ENCODE measurements around the gene COG1.
A peak's percentile ranks its signal among the peaks of the same experiment; 100 is the strongest.
"Not testable (repeated sequence)": the region's sequence is repeated elsewhere in the genome, so short reads cannot be mapped to it uniquely, and the experiment has no call there.

Gene COG1

GRCh38 chr17:73192894-73193701 is at the start of gene COG1:
Gene COG1 (plus strand): TSS chr17:73193055. CDS start chr17:73193070, 15 bp downstream.
- peak; percentile 89 for DNase-seq (ENCODE audit: low spot score)

- not testable (repeated sequence) for DNase-seq (ENCODE audit: low spot score)
Observed at GRCh38 chr17:73144209-73144608, 48.6 kb upstream of the COG1 start.

GRCh38 chr17:73145641-73146040 is 47.2 kb upstream of the COG1 start:
- DNase-seq (ENCODE audit: low spot score) = no peak

- DNase-seq (ENCODE audit: low spot score) = not testable (repeated sequence)
Observed at GRCh38 chr17:73147791-73148190, 45.1 kb upstream of the COG1 start.

- DNase-seq (ENCODE audit: low spot score) = no peak
Observed at GRCh38 chr17:73148540-73149334, 44.1 kb upstream of the COG1 start.

- DNase-seq (ENCODE audit: low spot score) = not testable (repeated sequence)
Observed at GRCh38 chr17:73150622-73151300, 42.1 kb upstream of the COG1 start.

- no peak for DNase-seq (ENCODE audit: low spot score)
Observed at GRCh38 chr17:73151916-73152632, 40.8 kb upstream of the COG1 start.

- no peak for DNase-seq (ENCODE audit: low spot score)
Observed at GRCh38 chr17:73155410-73156165, 37.3 kb upstream of the COG1 start.

- peak; percentile 55 for DNase-seq (ENCODE audit: low spot score)
Observed at GRCh38 chr17:73156166-73156840, 36.6 kb upstream of the COG1 start.

- DNase-seq (ENCODE audit: low spot score) = no peak
Observed at GRCh38 chr17:73156887-73157520, 35.9 kb upstream of the COG1 start.

GRCh38 chr17:73157521-73157890 is 35.3 kb upstream of the COG1 start:
- DNase-seq (ENCODE audit: low spot score) = no peak

- no peak for DNase-seq (ENCODE audit: low spot score)
Observed at GRCh38 chr17:73158133-73158532, 34.7 kb upstream of the COG1 start.

GRCh38 chr17:73160980-73161630 is 31.8 kb upstream of the COG1 start:
- DNase-seq (ENCODE audit: low spot score) = no peak

- DNase-seq (ENCODE audit: low spot score) = no peak
Observed at GRCh38 chr17:73163043-73163442, 29.8 kb upstream of the COG1 start.

- no peak for DNase-seq (ENCODE audit: low spot score)
Observed at GRCh38 chr17:73165616-73166404, 27.0 kb upstream of the COG1 start.

GRCh38 chr17:73166731-73167581 is 25.9 kb upstream of the COG1 start:
- DNase-seq (ENCODE audit: low spot score) = no peak

- DNase-seq (ENCODE audit: low spot score) = no peak
Observed at GRCh38 chr17:73168667-73169066, 24.2 kb upstream of the COG1 start.

GRCh38 chr17:73170324-73170723 is 22.5 kb upstream of the COG1 start:
- DNase-seq (ENCODE audit: low spot score) = no peak

All from putamen (tissue), 1 donor.